Measurements from ENCODE around the gene WT1.

WT1 gene

DNA sequence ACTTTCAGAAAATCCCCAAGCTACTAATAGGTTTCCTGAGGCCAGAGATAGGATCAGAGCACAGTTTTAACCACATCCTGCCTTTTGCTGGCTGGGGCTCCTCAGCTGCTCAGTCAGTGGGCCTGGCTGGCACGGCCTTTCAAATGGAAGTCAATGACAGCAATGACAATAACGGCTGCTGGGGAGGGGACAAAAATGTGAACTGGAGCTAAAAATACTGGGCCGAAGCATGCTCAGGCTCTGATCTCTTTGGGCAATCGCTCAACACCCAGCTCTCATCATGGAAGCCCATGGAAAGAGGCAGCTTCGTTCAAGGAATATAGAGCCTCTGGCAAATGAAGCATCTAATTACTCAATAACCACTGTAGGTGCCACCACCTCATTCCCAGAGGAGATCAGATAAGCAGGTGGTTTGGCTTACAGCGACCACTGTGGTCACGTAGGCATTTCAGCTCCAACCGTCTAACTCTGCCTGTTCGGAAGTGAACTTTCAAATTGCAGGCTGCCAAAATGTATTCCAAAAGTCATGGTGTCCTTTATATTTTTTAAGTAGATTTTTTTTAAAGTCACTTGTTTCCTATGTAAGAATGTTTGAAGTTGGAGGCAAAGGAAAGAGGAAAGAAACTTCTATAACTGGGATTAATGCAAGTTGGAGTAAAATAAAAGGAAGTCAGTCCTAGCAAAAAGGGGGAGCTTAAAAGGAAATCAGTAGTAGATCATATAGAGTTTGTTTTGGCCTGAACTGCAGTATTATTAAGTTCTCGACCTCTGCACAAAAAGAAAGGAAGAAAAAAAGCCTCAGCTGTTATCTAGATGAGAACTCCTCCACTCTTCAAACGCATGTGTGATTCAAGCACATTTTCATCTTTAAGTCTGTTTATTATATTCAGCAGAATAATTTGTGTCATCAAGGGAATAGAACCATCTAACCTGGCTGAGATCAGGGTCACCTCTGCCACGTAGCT lies 14.1 kb downstream of the WT1 start:
- peaks cover 74% of the 10 kb centered on the region for H3K27me3 ChIP-seq (replicated peaks; ENCODE audit: control insufficient read depth, insufficient read depth, low read length)
- H3K4me3 ChIP-seq (ENCODE audit: low read length): no peak overlapping the region
- H3K9me3 ChIP-seq (ENCODE audit: control insufficient read depth, low read length): no peaks in the 10 kb centered on the region
- H3K36me3 ChIP-seq (ENCODE audit: control insufficient read depth, insufficient read depth, low read length, severe bottlenecking): no peaks in the 10 kb centered on the region
- H3K9ac ChIP-seq (ENCODE audit: low read length): no peak overlapping the region
- no peak for DNase-seq (ENCODE audit: low read depth)
- H3K4me1 ChIP-seq (ENCODE audit: control insufficient read depth, insufficient read depth, low read length): no peaks in the 10 kb centered on the region

DNA sequence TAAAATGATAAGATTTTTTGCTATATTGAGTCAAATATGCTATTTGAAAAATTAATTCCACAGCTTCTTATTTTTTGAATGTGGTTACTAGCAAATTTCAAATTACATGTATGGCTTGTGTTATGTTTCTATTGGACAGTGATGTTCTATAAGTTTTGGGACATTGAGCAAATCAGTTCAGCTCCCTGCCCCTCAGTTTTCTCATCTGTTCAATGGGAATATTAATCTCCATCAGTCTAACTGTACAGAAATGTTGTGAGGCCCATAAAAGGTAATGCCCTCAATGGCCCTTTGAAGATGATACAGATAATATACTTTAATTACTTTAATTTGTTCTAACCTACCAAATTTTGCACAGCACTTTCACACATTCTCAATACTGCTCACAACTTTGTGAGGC lies 15.2 kb downstream of the WT1 start:
- H3K4me1 ChIP-seq (ENCODE audit: control insufficient read depth, insufficient read depth, low read length): no peaks in the 10 kb centered on the region
- H3K27me3 ChIP-seq (replicated peaks; ENCODE audit: control insufficient read depth, insufficient read depth, low read length): peaks cover 72% of the 10 kb centered on the region

DNA sequence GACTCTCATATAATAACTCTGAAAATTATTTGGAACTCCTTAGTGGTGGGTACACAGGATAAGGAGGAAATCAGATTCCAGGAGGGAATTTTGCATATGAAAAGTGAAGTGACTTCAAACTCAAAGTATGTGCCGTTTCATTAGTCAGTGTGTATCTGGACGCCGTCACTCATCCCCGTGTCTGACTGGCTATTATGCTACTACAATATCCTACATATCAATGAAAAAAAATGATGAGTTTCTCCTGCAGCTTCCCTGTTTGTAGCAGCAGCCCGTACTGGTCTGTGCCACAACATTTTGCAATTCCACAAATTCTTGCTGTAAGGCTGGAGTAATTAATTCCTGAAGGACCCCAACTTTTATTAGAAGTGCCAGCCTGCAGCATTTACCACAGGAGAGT lies 16.5 kb downstream of the WT1 start:
- no peak overlapping the region for H3K9ac ChIP-seq (ENCODE audit: low read length)
- no peak for DNase-seq (ENCODE audit: low read depth)
- no peaks in the 10 kb centered on the region for H3K9me3 ChIP-seq (ENCODE audit: control insufficient read depth, low read length)
- peaks cover 60% of the 10 kb centered on the region for H3K27me3 ChIP-seq (replicated peaks; ENCODE audit: control insufficient read depth, insufficient read depth, low read length)
- H3K36me3 ChIP-seq (ENCODE audit: control insufficient read depth, insufficient read depth, low read length, severe bottlenecking): no peaks in the 10 kb centered on the region
- no peak overlapping the region for H3K4me3 ChIP-seq (ENCODE audit: low read length)
- no peaks in the 10 kb centered on the region for H3K4me1 ChIP-seq (ENCODE audit: control insufficient read depth, insufficient read depth, low read length)

More for the DNA sequence above, 15.2 kb downstream of the WT1 start:
- H3K9me3 ChIP-seq (ENCODE audit: control insufficient read depth, low read length): no peaks in the 10 kb centered on the region
- DNase-seq (ENCODE audit: low read depth): no peak
- no peak overlapping the region for H3K9ac ChIP-seq (ENCODE audit: low read length)
- H3K36me3 ChIP-seq (ENCODE audit: control insufficient read depth, insufficient read depth, low read length, severe bottlenecking): no peaks in the 10 kb centered on the region
- H3K4me3 ChIP-seq (ENCODE audit: low read length): no peak overlapping the region

DNA sequence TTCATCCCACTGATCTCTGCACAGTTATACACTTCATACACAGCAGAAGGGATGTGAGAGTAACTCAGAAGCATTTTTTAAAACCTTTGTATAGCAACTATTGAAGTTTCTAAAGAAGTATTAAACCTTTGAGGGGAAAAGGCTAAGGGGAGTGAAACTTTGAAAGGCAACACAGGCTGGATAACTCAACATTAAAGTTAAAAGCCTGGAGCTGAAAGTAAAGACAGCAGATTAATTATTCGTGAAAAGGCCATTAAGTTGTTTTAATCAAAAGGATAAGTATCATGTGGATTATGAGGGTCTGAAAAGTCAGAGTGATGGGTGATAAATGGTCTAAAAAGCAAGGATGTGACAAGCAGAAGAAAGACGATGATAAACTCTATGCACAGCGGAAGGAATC lies 17.5 kb downstream of the WT1 start:
- H3K27me3 ChIP-seq (replicated peaks; ENCODE audit: control insufficient read depth, insufficient read depth, low read length): peaks cover 53% of the 10 kb centered on the region
- no peak for DNase-seq (ENCODE audit: low read depth)
- H3K9me3 ChIP-seq (ENCODE audit: control insufficient read depth, low read length): no peaks in the 10 kb centered on the region
- no peaks in the 10 kb centered on the region for H3K4me1 ChIP-seq (ENCODE audit: control insufficient read depth, insufficient read depth, low read length)
- no peak overlapping the region for H3K9ac ChIP-seq (ENCODE audit: low read length)
- H3K4me3 ChIP-seq (ENCODE audit: low read length): no peak overlapping the region
- H3K36me3 ChIP-seq (ENCODE audit: control insufficient read depth, insufficient read depth, low read length, severe bottlenecking): no peaks in the 10 kb centered on the region

DNA sequence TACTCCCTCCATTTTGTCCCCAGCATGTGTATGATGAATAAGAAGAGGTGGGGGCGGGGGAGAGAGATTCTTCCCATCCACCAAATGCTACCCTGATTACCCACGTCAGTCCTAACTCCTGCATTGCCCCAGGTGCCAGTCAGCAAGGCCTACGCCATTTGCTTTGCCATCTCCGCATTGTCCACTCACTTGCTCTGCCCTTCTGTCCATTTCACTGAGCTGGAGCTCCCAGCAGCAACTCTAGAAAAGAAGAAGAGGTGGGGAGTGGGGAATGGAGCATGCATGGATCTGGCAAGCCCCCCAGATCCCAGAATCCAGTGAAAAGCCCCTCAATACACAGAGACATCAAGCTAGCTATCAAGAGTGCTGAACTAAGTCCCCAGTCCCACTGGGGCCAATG lies 19.0 kb downstream of the WT1 start:
- Histone ChIP-seq H3K36me3 (ENCODE audit: control insufficient read depth, insufficient read depth, low read length, severe bottlenecking) (no peaks in the 10 kb centered on the region), H3K9ac (ENCODE audit: low read length) (no peak overlapping the region), H3K4me3 (ENCODE audit: low read length) (no peak overlapping the region), H3K9me3 (ENCODE audit: control insufficient read depth, low read length) (no peaks in the 10 kb centered on the region), H3K27me3 (replicated peaks; ENCODE audit: control insufficient read depth, insufficient read depth, low read length) (peaks cover 57% of the 10 kb centered on the region), H3K4me1 (ENCODE audit: control insufficient read depth, insufficient read depth, low read length) (no peaks in the 10 kb centered on the region)
- no peak for DNase-seq (ENCODE audit: low read depth)

DNA sequence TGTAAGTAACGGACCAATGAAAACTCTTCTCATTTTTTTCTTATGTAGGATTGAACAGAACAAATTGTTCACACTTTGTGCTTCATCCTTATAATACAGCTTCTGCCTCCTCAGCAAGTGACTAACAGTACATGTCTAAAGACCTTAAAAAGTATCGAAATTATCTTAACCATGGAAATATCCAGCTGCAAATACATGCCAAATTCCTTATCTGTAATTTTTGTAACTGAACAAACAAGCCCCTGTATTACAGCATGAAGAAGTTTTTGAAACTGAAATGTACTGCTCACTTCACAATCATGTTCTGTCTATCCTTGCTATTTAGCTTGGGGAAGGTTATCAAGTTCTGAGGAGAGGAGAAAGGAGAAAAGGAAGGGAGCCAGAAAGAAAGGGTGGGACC lies 20.4 kb downstream of the WT1 start:
- no peaks in the 10 kb centered on the region for H3K4me1 ChIP-seq (ENCODE audit: control insufficient read depth, insufficient read depth, low read length)
- H3K4me3 ChIP-seq (ENCODE audit: low read length): no peak overlapping the region
- no peaks in the 10 kb centered on the region for H3K36me3 ChIP-seq (ENCODE audit: control insufficient read depth, insufficient read depth, low read length, severe bottlenecking)
- no peak for DNase-seq (ENCODE audit: low read depth)
- peaks cover 62% of the 10 kb centered on the region for H3K27me3 ChIP-seq (replicated peaks; ENCODE audit: control insufficient read depth, insufficient read depth, low read length)
- no peaks in the 10 kb centered on the region for H3K9me3 ChIP-seq (ENCODE audit: control insufficient read depth, low read length)
- H3K9ac ChIP-seq (ENCODE audit: low read length): no peak overlapping the region

DNA sequence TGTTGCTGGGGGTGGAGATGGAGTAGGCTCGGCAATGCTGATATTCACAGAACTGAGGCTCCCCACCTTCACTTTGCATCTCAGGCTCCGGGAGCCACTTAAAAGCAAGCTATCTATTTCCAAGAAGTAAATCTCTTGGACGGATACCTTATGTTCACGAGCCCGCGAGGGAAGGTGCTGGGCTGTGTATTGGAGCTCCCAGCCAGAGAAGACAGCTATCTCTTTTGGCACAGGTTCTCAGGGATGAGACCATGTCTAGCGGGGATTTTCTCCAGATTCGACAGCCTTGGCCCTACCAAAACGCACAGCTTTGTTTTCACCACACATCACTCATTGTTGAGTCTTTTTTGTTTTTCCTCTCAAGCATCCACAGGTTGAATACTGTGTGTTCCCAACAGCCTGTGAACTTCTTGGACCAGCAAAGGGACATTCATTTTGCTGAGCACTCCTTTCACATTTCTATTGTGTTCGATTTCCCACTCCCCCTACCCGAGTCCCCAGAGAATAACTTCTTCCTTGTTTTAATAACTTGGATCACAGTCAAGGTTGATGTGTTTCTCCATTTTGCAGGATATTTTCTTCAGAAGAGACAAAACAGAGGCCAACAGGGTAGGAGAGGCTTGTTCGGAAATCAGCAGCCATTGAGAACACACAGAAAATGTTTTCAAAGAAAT lies 23.3 kb downstream of the WT1 start:
- H3K4me1 ChIP-seq (ENCODE audit: control insufficient read depth, insufficient read depth, low read length): no peaks in the 10 kb centered on the region
- H3K36me3 ChIP-seq (ENCODE audit: control insufficient read depth, insufficient read depth, low read length, severe bottlenecking): no peaks in the 10 kb centered on the region
- H3K27me3 ChIP-seq (replicated peaks; ENCODE audit: control insufficient read depth, insufficient read depth, low read length): peaks cover 56% of the 10 kb centered on the region
- no peak for DNase-seq (ENCODE audit: low read depth)
- H3K4me3 ChIP-seq (ENCODE audit: low read length): no peak overlapping the region
- H3K9me3 ChIP-seq (ENCODE audit: control insufficient read depth, low read length): no peaks in the 10 kb centered on the region
- no peak overlapping the region for H3K9ac ChIP-seq (ENCODE audit: low read length)

DNA sequence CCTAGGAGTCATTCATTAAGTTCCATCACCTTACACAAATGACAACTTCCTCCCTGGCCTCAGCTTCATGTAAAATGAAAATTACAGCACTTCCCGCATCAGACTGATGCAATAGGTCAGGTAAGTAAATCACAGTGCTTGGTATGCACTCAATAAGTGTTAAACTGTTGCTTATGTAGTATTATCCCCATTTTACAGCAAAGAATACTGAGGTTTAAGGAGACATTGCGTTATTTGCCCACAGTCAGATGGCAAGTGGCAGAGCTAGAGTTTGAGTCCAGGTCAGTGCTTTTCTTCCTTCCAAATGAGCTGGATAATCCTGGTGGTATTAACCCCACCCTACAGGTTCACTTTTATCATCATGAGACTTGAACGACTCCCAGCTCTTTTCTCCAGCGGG lies 29.7 kb downstream of the WT1 start:
- Histone ChIP-seq H3K4me1 (ENCODE audit: control insufficient read depth, insufficient read depth, low read length) (no peaks in the 10 kb centered on the region), H3K4me3 (ENCODE audit: low read length) (no peak overlapping the region), H3K27me3 (replicated peaks; ENCODE audit: control insufficient read depth, insufficient read depth, low read length) (peaks cover 62% of the 10 kb centered on the region), H3K36me3 (ENCODE audit: control insufficient read depth, insufficient read depth, low read length, severe bottlenecking) (no peaks in the 10 kb centered on the region), H3K9me3 (ENCODE audit: control insufficient read depth, low read length) (no peaks in the 10 kb centered on the region), H3K9ac (ENCODE audit: low read length) (no peak overlapping the region)
- DNase-seq (ENCODE audit: low read depth): no peak

DNA sequence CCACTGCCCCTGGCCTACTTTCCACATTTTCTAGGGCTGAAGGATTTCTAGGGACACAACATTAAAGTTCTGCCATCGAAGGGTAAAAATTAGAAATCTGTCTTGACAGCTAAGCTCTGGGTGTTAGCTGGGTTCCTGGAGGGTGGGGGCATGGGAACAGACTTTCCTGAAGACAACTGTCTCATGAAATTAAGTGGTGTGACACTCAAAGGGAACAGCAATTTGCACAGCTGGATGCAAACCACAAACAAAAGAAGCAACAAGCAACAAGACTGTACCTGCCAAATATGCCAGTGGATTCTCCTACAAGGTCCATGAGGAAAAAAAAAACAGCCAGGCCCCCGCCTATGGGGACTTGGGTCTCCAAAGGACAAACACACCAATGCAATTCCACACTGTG lies 32.5 kb downstream of the WT1 start:
- no peak for DNase-seq (ENCODE audit: low read depth)
- H3K27me3 ChIP-seq (replicated peaks; ENCODE audit: control insufficient read depth, insufficient read depth, low read length): peaks cover 72% of the 10 kb centered on the region
- no peaks in the 10 kb centered on the region for H3K36me3 ChIP-seq (ENCODE audit: control insufficient read depth, insufficient read depth, low read length, severe bottlenecking)
- no peaks in the 10 kb centered on the region for H3K4me1 ChIP-seq (ENCODE audit: control insufficient read depth, insufficient read depth, low read length)
- no peak overlapping the region for H3K4me3 ChIP-seq (ENCODE audit: low read length)
- H3K9me3 ChIP-seq (ENCODE audit: control insufficient read depth, low read length): no peaks in the 10 kb centered on the region
- no peak overlapping the region for H3K9ac ChIP-seq (ENCODE audit: low read length)

DNA sequence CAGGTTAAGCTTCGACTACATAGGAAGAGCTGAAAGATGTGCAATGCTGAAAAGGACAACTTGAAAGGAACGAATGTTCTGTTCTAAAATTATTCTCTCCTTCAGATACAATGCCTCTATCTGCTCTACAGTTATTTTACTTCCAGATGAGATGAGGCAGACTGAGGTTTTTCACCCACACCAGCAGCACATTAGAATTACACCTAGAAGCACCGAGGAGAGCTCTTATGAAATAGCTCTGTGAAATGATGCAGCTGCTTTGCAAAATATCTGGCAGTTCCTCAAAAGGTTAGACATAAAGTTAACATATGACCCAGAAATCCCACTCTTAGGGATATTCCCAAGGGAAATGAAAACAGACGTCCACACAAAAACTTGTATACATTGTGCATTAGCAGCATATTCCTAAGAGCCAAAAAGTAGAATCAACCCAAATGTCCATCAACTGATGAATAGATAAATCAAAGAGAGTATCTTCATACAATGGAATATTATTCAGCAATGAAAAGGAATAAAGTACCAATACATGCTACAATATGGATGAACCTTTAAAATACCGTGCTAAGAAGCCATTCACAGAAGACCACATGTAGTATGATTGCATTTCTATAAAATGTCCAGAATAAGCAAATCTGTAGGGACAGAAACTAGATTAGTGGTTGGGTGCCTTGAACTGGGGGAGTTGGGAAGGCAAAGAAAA lies 34.5 kb downstream of the WT1 start:
- H3K9me3 ChIP-seq (ENCODE audit: control insufficient read depth, low read length): no peaks in the 10 kb centered on the region
- H3K4me1 ChIP-seq (ENCODE audit: control insufficient read depth, insufficient read depth, low read length): no peaks in the 10 kb centered on the region
- H3K4me3 ChIP-seq (ENCODE audit: low read length): no peak overlapping the region
- H3K36me3 ChIP-seq (ENCODE audit: control insufficient read depth, insufficient read depth, low read length, severe bottlenecking): no peaks in the 10 kb centered on the region
- DNase-seq (ENCODE audit: low read depth): no peak
- H3K9ac ChIP-seq (ENCODE audit: low read length): no peak overlapping the region
- H3K27me3 ChIP-seq (replicated peaks; ENCODE audit: control insufficient read depth, insufficient read depth, low read length): peaks cover 79% of the 10 kb centered on the region

DNA sequence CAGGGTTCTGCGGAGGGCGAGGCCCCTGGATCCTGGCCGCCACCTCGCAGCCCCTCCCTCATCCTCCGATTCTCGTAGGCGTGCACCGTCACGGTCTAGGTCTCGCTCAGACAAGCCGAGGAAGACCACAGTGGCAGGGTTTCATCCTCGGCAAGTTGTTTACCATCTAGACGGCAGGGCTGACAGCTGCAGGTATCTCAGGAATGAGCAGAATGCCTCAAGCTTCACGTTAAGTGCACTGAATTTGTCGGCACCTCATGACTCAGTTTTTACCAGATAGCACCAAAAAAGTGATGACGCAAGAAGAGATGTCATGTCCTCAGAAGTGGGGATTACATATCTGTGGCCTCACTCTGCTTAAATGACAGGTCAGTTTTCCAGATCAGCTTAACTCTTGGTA lies 35.1 kb downstream of the WT1 start:
- Histone ChIP-seq H3K9me3 (ENCODE audit: control insufficient read depth, low read length) (no peaks in the 10 kb centered on the region), H3K4me3 (ENCODE audit: low read length) (no peak overlapping the region), H3K27me3 (replicated peaks; ENCODE audit: control insufficient read depth, insufficient read depth, low read length) (peaks cover 75% of the 10 kb centered on the region), H3K9ac (ENCODE audit: low read length) (no peak overlapping the region), H3K36me3 (ENCODE audit: control insufficient read depth, insufficient read depth, low read length, severe bottlenecking) (no peaks in the 10 kb centered on the region), H3K4me1 (ENCODE audit: control insufficient read depth, insufficient read depth, low read length) (no peaks in the 10 kb centered on the region)
- DNase-seq (ENCODE audit: low read depth): no peak
